ENCODE data around the gene TBC1D9B. TPM values are rescaled to one million over a fixed set of nuclear protein-coding genes. Genes with fewer than 3 reads are reported as not detected.

Gene TBC1D9B
- total RNA-seq (2014; rRNA removed; shearing (Covaris generic)), result 22.0 and 25.8 TPM in 2 replicates

GRCh38 chr5:179907556-179908324, at the start of gene TBC1D9B:
Gene TBC1D9B, minus strand, starts transcription at chr5:179907897. Its CDS starts 76 bp downstream, at chr5:179907821.
- DNase-seq (ENCODE audit: low read depth), result peak; percentile 62

- no peak for DNase-seq (ENCODE audit: low read depth)
These were observed 47.9 kb upstream of the TBC1D9B start for GRCh38 chr5:179955630-179956029.

GRCh38 chr5:179955062-179955461, 47.4 kb upstream of the TBC1D9B start:
- DNase-seq (ENCODE audit: low read depth), result no peak

- no peak for DNase-seq (ENCODE audit: low read depth)
These were observed 46.7 kb upstream of the TBC1D9B start for GRCh38 chr5:179954434-179954833.

- no peak for DNase-seq (ENCODE audit: low read depth)
These were observed 46.3 kb upstream of the TBC1D9B start for GRCh38 chr5:179953987-179954386.

- DNase-seq (ENCODE audit: low read depth), result no peak
These were observed 29.4 kb upstream of the TBC1D9B start for GRCh38 chr5:179936976-179937681.

GRCh38 chr5:179930788-179931473, 23.2 kb upstream of the TBC1D9B start:
- DNase-seq (ENCODE audit: low read depth), result no peak

GRCh38 chr5:179927824-179928223, 20.1 kb upstream of the TBC1D9B start:
- DNase-seq (ENCODE audit: low read depth), result peak; percentile 20

GRCh38 chr5:179926657-179927056, 19.0 kb upstream of the TBC1D9B start:
- no peak for DNase-seq (ENCODE audit: low read depth)

- no peak for DNase-seq (ENCODE audit: low read depth)
These were observed 15.7 kb upstream of the TBC1D9B start for GRCh38 chr5:179923436-179923835.

- no peak for DNase-seq (ENCODE audit: low read depth)
These were observed 12.5 kb upstream of the TBC1D9B start for GRCh38 chr5:179920175-179920574.

- no peak for DNase-seq (ENCODE audit: low read depth)
These were observed 11.9 kb upstream of the TBC1D9B start for GRCh38 chr5:179919487-179920060.

- no peak for DNase-seq (ENCODE audit: low read depth)
These were observed 11.2 kb upstream of the TBC1D9B start for GRCh38 chr5:179918742-179919486.

GRCh38 chr5:179916523-179916922, 8.8 kb upstream of the TBC1D9B start:
- no peak for DNase-seq (ENCODE audit: low read depth)

GRCh38 chr5:179915406-179915935, 7.8 kb upstream of the TBC1D9B start:
- no peak for DNase-seq (ENCODE audit: low read depth)

- DNase-seq (ENCODE audit: low read depth), result peak; percentile 40
These were observed 6.5 kb upstream of the TBC1D9B start for GRCh38 chr5:179914032-179914755.

- DNase-seq (ENCODE audit: low read depth), result no peak
These were observed 5.8 kb upstream of the TBC1D9B start for GRCh38 chr5:179913461-179913860.

- no peak for DNase-seq (ENCODE audit: low read depth)
These were observed 5.3 kb upstream of the TBC1D9B start for GRCh38 chr5:179912951-179913350.

- no peak for DNase-seq (ENCODE audit: low read depth)
These were observed 4.7 kb upstream of the TBC1D9B start for GRCh38 chr5:179912386-179912785.

- no peak for DNase-seq (ENCODE audit: low read depth)
These were observed 1.5 kb upstream of the TBC1D9B start for GRCh38 chr5:179909224-179909623.
